Esophagus muscularis mucosa (tissue), 4 donors: ENCODE data around the gene SLITRK2. TPM values are rescaled to one million over a fixed set of nuclear protein-coding genes. Genes with fewer than 3 reads are reported as not detected.

Experiments used
- DNase-seq: peaks from one replicate; pipeline ENCODE4 v3.0.0-alpha.2; 2017; ENCODE audit errors: extremely low spot score
- H3K27ac ChIP-seq, 4 donors: fragments of 200-600 bp; sonication (generic); replicated peaks in 1 of 4; 1 replicate in 3 of 4; 2 replicates in 1 of 4; pipeline ENCODE4 v1.5.1; 2016 to 2019; ENCODE audit warnings: mild to moderate bottlenecking in 1 of 4
- H3K27me3 ChIP-seq, 4 donors: fragments of 200-600 bp; sonication (generic); one replicate each; pipeline versions ENCODE4 v1.5.1 to v1.6.0; 2016 to 2019
- H3K36me3 ChIP-seq, 4 donors: fragments of 200-600 bp; sonication (generic); one replicate each; pipeline ENCODE4 v1.5.1; 2016 to 2019
- H3K4me1 ChIP-seq, 4 donors: fragments of 200-600 bp; sonication (generic); one replicate each; pipeline ENCODE4 v1.5.1; 2016 to 2019
- H3K4me3 ChIP-seq, 4 donors: fragments of 200-600 bp; sonication (generic); 1 replicate in 2 of 4; 2 replicates in 2 of 4; pipeline ENCODE4 v1.5.1; 2016 to 2019; ENCODE audit warnings: mild to moderate bottlenecking in 4 of 4, moderate library complexity in 1 of 4
- H3K9me3 ChIP-seq, 4 donors: fragments of 200-600 bp; sonication (generic); 1 replicate in 3 of 4; 2 replicates in 1 of 4; pipeline ENCODE4 v1.5.1; 2016 to 2019
- CTCF ChIP-seq, 3 experiments: fragments of 200-600 bp in 2 of 3; fragments of 450-650 bp in 1 of 3; sonication (generic) in 2 of 3; IDR thresholded peaks; one replicate each; pipeline ENCODE4 v1.5.1; 2017 to 2019; ENCODE audit warnings: antibody characterized with exemption in 3 of 3, mild to moderate bottlenecking in 2 of 3, moderate library complexity in 1 of 3
- EP300 ChIP-seq: sonication (generic); formaldehyde crosslinking; IDR thresholded peaks from one replicate; pipeline ENCODE4 v1.6.1; 2017; ENCODE audit warnings: antibody characterized with exemption
- POLR2A ChIP-seq: fragments of 450-650 bp; IDR thresholded peaks from one replicate; pipeline ENCODE4 v1.6.1; 2017; ENCODE audit warnings: antibody characterized with exemption, moderate library complexity, mild to moderate bottlenecking, low read depth
- POLR2AphosphoS5 ChIP-seq, 2 donors: sonication (generic); formaldehyde crosslinking; IDR thresholded peaks; one replicate each; pipeline ENCODE4 v1.6.1; 2017; ENCODE audit warnings: antibody characterized with exemption in 2 of 2
- WGBS: methylation state at CpG from one replicate; pipeline ENCODE4 v1.1.5; 2018; 5-methylcytosine and 5-hydroxymethylcytosine counted together
- intact Hi-C: fragments of 100-400 bp; cut with DNase I; formaldehyde crosslinking; loops from one replicate; pipeline ENCODE4 v1.15.1; 2023
- total RNA-seq, 4 donors: library from RNA; depleted of rRNA; stranded (reverse); fragments of >200 nt; gene quantifications; one replicate each; pipeline versions ENCODE4 v1.1.0 to v1.2.1, GENCODE V29; 2016

SLITRK2 gene
- total RNA-seq, 4 donors from 2014 or later = 0.17 to 0.83 (median 0.51) TPM

GRCh38 chrX:145826466-145826865, 8.8 kb downstream of the SLITRK2 start:
- intact Hi-C loops = no loop called here
- 50% methylated on average over 4 of the region's 4 CpGs for WGBS

GRCh38 chrX:145832796-145833195, 15.2 kb downstream of the SLITRK2 start:
- intact Hi-C loops = no loop called here
- WGBS = 60% methylated on average over 5 of the region's 5 CpGs
- Histone ChIP-seq H3K27ac (no peak overlapping the region), H3K4me1 (no peaks in the 10 kb centered on the region), H3K4me3 (no peak overlapping the region), H3K36me3 (no peaks in the 10 kb centered on the region), H3K9me3 (no peaks in the 10 kb centered on the region), H3K27me3 (no peaks in the 10 kb centered on the region)
- TF ChIP-seq CTCF (IDR thresholded peaks at IDR 0.05) (no peak), POLR2AphosphoS5 (IDR thresholded peaks at IDR 0.05) (no peak), EP300 (no peak), POLR2A (no peak)
- no peak for DNase-seq

More at GRCh38 chrX:145826466-145826865, 8.8 kb downstream of the SLITRK2 start:
- peaks cover 0 to 16% (median 5%) of the 10 kb centered on the region in 4 donors for H3K27me3 ChIP-seq
- no peaks in the 10 kb centered on the region for H3K36me3 ChIP-seq
- TF ChIP-seq CTCF (IDR thresholded peaks at IDR 0.05) (no peak), POLR2AphosphoS5 (IDR thresholded peaks at IDR 0.05) (no peak), POLR2A (no peak), EP300 (no peak)
- no peak overlapping the region for H3K4me3 ChIP-seq
- no peak overlapping the region for H3K27ac ChIP-seq
- no peaks in the 10 kb centered on the region for H3K4me1 ChIP-seq
- H3K9me3 ChIP-seq = no peaks in the 10 kb centered on the region
- DNase-seq = no peak

GRCh38 chrX:145840531-145840930, 22.9 kb downstream of the SLITRK2 start:
- no peak for TF ChIP-seq POLR2A
- Histone ChIP-seq H3K9me3 (no peaks in the 10 kb centered on the region), H3K27ac (no peak overlapping the region), H3K36me3 (no peaks in the 10 kb centered on the region), H3K4me3 (no peak overlapping the region), H3K27me3 (no peaks in the 10 kb centered on the region), H3K4me1 (no peaks in the 10 kb centered on the region)
- 72% methylated on average over 9 of the region's 9 CpGs for WGBS
- no peak for DNase-seq
- intact Hi-C loops = no loop called here

- DNase-seq = no peak
- Histone ChIP-seq H3K27ac (no peak overlapping the region), H3K4me1 (no peaks in the 10 kb centered on the region), H3K27me3 (no peaks in the 10 kb centered on the region), H3K4me3 (no peak overlapping the region), H3K36me3 (no peaks in the 10 kb centered on the region), H3K9me3 (no peaks in the 10 kb centered on the region)
- TF ChIP-seq EP300 (no peak), POLR2AphosphoS5 (IDR thresholded peaks at IDR 0.05) (no peak), CTCF (IDR thresholded peaks at IDR 0.05) (no peak), POLR2A (no peak)
- intact Hi-C loops = no loop called here
- 35% methylated on average over 7 of the region's 7 CpGs for WGBS
Observed at GRCh38 chrX:145843146-145843904, 25.7 kb downstream of the SLITRK2 start.

- Histone ChIP-seq H3K27ac (no peak overlapping the region), H3K27me3 (no peaks in the 10 kb centered on the region), H3K4me3 (no peak overlapping the region), H3K9me3 (no peaks in the 10 kb centered on the region), H3K4me1 (no peaks in the 10 kb centered on the region), H3K36me3 (no peaks in the 10 kb centered on the region)
- no peak for DNase-seq
- intact Hi-C loops = no loop called here
- 83% methylated on average over 7 of the region's 7 CpGs for WGBS
- no peak for TF ChIP-seq CTCF (IDR thresholded peaks at IDR 0.05)
Observed at GRCh38 chrX:145844886-145845285, 27.3 kb downstream of the SLITRK2 start.
